ENCODE measurements around the gene NUTM1.

DNA sequence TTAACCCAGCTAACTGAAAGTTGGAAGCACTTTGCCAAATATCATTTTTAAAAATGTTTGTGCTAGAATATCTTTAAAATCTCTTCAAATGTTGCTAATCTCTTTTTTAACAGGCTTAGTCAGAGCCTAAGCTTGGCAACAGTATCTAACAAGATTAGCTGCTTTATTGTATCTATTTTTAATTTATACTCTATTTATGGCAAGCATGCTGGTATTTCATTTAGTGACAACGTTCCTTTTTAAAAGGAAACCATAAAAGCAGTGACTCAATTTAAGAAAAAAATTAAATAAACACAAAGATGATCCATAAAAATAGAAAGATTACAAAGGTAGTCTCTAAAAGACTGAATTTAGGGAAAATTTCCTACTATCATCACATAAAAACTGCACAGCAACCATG is 46.1 kb upstream of the NUTM1 start:
- no peak for TF ChIP-seq CTCF (IDR thresholded peaks at IDR 0.05)
- TF ChIP-seq POLR2A (IDR thresholded peaks at IDR 0.05): no peak

Measured in testis (tissue), 2 donors.